HG02870 (cell line): ENCODE measurements around the gene POLK.
"Not testable (repeated sequence)": the region's sequence is repeated elsewhere in the genome, so short reads cannot be mapped to it uniquely, and the experiment has no call there.

Experiments used
- ATAC-seq: cut with Tn5 transposase; IDR thresholded peaks from one replicate; pipeline ENCODE4 v1.9.1; 2021; ENCODE audit warnings: mild to moderate bottlenecking, moderate library complexity; ENCODE audit not compliant: unreplicated experiment

POLK gene

GRCh38 chr5:75511435-75512382 is at the start of gene POLK, which contains the start of gene CERT1:
Gene POLK (plus strand): TSS chr5:75511891.
Gene CERT1 (minus strand): TSS chr5:75511629. CDS start chr5:75511207, 422 bp downstream.
- ATAC-seq: peak; percentile 85

GRCh38 chr5:75463726-75464125 is 48.0 kb upstream of the POLK start:
- no peak for ATAC-seq

GRCh38 chr5:75465480-75465879 is 46.2 kb upstream of the POLK start:
- no peak for ATAC-seq

- no peak for ATAC-seq
Observed at GRCh38 chr5:75466006-75466716, 45.5 kb upstream of the POLK start.

- no peak for ATAC-seq
Observed at GRCh38 chr5:75468593-75468992, 43.1 kb upstream of the POLK start.

- no peak for ATAC-seq
Observed at GRCh38 chr5:75469017-75469416, 42.7 kb upstream of the POLK start.

GRCh38 chr5:75471193-75471592 is 40.5 kb upstream of the POLK start:
- no peak for ATAC-seq

- no peak for ATAC-seq
Observed at GRCh38 chr5:75472973-75473372, 38.7 kb upstream of the POLK start.

- ATAC-seq: no peak
Observed at GRCh38 chr5:75473463-75473862, 38.2 kb upstream of the POLK start.

GRCh38 chr5:75475364-75475763 is 36.3 kb upstream of the POLK start:
- ATAC-seq: no peak

- ATAC-seq: no peak
Observed at GRCh38 chr5:75481024-75481423, 30.7 kb upstream of the POLK start.

- ATAC-seq: no peak
Observed at GRCh38 chr5:75482482-75482881, 29.2 kb upstream of the POLK start.

- no peak for ATAC-seq
Observed at GRCh38 chr5:75484605-75485004, 27.1 kb upstream of the POLK start.

- ATAC-seq: not testable (repeated sequence)
Observed at GRCh38 chr5:75489847-75490246, 21.8 kb upstream of the POLK start.

GRCh38 chr5:75491621-75492020 is 20.1 kb upstream of the POLK start:
- ATAC-seq: no peak

- no peak for ATAC-seq
Observed at GRCh38 chr5:75496026-75496425, 15.7 kb upstream of the POLK start.

GRCh38 chr5:75498208-75498777 is 13.4 kb upstream of the POLK start:
- no peak for ATAC-seq

- not testable (repeated sequence) for ATAC-seq
Observed at GRCh38 chr5:75498875-75499274, 12.8 kb upstream of the POLK start.

GRCh38 chr5:75505112-75505511 is 6.6 kb upstream of the POLK start:
- not testable (repeated sequence) for ATAC-seq

- ATAC-seq: no peak
Observed at GRCh38 chr5:75507841-75508240, 3.9 kb upstream of the POLK start.

- ATAC-seq: no peak
Observed at GRCh38 chr5:75509546-75509945, 2.1 kb upstream of the POLK start.

GRCh38 chr5:75509956-75510355 is 1.7 kb upstream of the POLK start:
- ATAC-seq: no peak
